WTC11 (cell line): ENCODE results near the gene PLSCR4.

ENCODE experiments used
- CBFB ChIP-seq: sonication (generic); formaldehyde crosslinking; IDR thresholded peaks from 2 replicates; pipeline ENCODE4 v1.8.1; 2022; ENCODE audit warnings: mild to moderate bottlenecking, low read depth, missing genetic modification reagents
- GRHL2 ChIP-seq: fragments of 250-450 bp; sonication (Bioruptor Pico); IDR thresholded peaks from 2 replicates; pipeline ENCODE4 v1.8.0; 2022; ENCODE audit warnings: mild to moderate bottlenecking, moderate library complexity; ENCODE audit not compliant: insufficient replicate concordance, severe bottlenecking
- ZNF263 ChIP-seq: sonication (generic); formaldehyde crosslinking; IDR thresholded peaks from 2 replicates; pipeline ENCODE4 v1.8.1; 2022; ENCODE audit warnings: low read depth, mild to moderate bottlenecking, moderate library complexity, missing genetic modification reagents
- TF ChIP-seq, protein P1 (sequence below): sonication (generic); formaldehyde crosslinking; IDR thresholded peaks from 2 replicates; pipeline ENCODE4 v1.8.0; 2023; ENCODE audit warnings: mild to moderate bottlenecking, missing genetic modification reagents

DNA sequence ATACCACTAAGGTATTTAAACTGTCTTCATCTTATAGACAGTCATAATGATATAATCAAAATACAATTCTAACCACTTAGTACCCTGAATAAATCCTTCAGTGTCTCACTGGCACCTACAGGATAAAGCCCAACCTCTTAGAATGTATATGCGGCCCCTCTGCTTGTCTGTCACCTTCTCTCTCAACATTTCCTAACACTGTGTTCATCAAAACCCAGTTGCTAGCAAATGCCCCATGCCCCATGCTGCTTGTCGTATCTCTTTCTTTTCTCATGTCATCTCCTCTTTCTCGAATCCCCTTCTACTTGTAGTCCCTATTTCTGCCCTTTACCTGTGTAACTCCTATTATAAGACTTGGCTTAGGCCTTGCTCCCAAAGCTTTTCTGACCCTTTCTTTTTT lies 24.6 kb upstream of the PLSCR4 start:
- TF ChIP-seq, protein P1, sequence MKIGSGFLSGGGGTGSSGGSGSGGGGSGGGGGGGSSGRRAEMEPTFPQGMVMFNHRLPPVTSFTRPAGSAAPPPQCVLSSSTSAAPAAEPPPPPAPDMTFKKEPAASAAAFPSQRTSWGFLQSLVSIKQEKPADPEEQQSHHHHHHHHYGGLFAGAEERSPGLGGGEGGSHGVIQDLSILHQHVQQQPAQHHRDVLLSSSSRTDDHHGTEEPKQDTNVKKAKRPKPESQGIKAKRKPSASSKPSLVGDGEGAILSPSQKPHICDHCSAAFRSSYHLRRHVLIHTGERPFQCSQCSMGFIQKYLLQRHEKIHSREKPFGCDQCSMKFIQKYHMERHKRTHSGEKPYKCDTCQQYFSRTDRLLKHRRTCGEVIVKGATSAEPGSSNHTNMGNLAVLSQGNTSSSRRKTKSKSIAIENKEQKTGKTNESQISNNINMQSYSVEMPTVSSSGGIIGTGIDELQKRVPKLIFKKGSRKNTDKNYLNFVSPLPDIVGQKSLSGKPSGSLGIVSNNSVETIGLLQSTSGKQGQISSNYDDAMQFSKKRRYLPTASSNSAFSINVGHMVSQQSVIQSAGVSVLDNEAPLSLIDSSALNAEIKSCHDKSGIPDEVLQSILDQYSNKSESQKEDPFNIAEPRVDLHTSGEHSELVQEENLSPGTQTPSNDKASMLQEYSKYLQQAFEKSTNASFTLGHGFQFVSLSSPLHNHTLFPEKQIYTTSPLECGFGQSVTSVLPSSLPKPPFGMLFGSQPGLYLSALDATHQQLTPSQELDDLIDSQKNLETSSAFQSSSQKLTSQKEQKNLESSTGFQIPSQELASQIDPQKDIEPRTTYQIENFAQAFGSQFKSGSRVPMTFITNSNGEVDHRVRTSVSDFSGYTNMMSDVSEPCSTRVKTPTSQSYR (CRISPR knock-in tag) = no peak
- TF ChIP-seq GRHL2 (CRISPR knock-in tag) = no peak
- no peak for TF ChIP-seq CBFB
- no peak for TF ChIP-seq ZNF263 (CRISPR knock-in tag)
